NAMALWA (cell line): ENCODE data around the gene PROS1.
"Not testable (repeated sequence)": the region's sequence is repeated elsewhere in the genome, so short reads cannot be mapped to it uniquely, and the experiment has no call there.

Source experiments
- DNase-seq: peaks from one replicate; pipeline ENCODE4 v3.0.0-alpha.2; 2015; ENCODE audit warnings: low spot score

PROS1 gene

DNA sequence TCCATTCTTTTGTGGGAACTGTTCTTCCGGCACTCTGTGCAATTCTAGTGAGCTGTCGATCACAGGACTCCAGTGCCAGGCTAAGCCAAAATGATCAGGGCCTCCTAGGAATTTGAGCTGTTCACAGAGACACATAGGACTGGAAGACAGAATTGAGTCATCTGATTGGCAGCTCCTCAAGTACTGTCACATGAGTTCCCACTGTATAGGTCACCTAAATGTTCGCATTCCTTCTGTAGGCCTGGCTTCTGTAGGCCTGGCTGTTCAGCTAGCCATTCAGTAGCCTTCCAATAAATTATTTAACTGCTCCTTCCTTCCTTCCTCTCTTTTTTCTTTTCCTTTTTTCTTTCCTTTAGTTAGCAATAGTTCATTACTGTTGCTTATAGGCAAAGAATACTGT, 4.3 kb downstream of the PROS1 start:
- DNase-seq: no peak

DNA sequence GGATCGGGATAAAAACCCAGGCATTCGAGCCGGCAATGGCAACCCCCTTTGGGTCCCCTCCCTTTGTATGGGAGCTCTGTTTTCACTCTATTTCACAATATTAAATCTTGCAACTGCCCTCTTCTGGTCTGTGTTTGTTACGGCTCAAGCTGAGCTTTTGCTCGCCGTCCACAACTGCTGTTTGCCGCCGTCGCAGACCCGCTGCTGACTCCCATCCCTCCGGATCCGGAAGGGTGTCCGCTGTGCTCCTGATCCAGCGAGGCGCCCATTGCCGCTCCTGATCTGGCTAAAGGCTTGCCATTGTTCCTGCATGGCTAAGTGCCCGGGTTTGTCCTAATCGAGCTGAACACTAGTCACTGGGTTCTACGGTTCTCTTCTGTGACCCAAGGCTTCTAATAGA, 8.6 kb downstream of the PROS1 start:
- not testable (repeated sequence) for DNase-seq

DNA sequence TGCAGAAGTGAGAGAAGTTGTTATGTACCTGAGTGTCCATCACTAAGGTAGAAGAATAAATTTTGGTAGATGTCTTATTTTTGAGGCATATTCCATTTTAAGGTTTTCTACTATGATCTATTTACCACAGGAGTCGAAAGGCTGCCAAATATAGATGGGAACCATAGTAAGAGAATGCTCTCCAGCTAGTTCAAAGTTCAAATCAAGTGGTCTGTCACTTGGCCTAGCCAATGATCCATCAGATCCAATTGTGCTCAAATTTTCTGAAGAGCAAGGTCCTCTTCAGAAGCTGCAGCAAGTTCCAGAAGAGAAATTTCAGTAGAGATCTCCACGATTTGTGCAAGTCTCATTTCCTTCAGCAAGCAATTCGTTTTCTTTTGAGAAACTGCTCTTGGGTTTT, 10.9 kb downstream of the PROS1 start:
- DNase-seq: no peak

DNA sequence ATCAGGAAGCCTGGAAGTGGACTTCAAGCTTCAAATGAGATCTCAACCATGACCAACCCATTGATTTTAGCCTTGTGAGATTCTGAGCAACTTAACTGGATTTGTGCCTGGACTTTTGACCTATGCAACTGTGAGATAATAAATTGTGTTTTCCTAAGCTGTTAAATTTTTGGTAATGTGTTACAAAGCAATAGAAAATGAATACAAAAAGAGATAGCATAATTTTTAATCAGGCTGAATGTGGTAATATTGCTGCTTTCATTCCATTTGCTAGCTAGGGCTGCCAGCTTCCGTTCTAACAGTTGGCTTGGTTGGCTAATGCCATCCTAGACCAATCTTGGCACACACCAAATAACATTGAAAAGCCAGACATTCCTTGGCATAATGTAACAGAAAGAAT, 12.2 kb downstream of the PROS1 start:
- DNase-seq: no peak

DNA sequence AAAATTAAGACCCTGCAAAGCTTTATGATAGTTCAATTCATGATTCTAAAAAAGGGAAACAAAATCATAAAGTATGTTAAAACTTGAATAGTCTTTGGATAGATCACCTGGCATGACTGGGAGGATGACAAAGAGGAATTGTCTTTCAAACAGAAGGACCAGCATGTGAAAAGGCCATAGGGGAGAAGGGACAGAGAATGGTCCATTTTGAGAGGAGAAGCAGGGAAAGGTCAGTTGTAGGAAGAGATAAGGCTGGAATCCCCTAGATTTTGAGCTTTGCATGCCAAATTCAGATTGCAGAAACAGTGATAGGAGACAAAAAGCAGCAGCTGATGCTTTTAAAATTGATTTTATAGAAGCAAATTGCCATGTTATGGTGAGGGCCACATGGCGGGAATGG, 12.7 kb downstream of the PROS1 start:
- DNase-seq: no peak

DNA sequence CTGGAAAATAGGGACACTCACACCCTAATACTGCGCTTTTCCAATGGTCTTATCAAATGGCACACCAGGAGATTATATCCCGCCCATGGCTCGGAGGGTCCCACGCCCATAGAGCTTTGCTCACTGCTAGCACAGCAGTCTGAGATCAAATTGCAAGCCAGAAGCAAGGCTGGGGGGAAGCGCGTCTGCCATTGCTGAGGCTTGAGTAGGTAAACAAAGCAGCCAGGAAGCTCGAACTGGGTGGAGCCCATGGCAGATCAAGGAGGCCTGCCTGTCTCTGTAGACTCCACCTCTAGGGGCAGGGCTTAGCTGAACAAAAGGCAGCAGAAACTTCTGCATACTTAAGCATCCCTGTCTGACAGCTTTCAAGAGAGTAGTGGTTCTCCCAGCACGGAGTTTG, 23.7 kb downstream of the PROS1 start:
- not testable (repeated sequence) for DNase-seq

DNA sequence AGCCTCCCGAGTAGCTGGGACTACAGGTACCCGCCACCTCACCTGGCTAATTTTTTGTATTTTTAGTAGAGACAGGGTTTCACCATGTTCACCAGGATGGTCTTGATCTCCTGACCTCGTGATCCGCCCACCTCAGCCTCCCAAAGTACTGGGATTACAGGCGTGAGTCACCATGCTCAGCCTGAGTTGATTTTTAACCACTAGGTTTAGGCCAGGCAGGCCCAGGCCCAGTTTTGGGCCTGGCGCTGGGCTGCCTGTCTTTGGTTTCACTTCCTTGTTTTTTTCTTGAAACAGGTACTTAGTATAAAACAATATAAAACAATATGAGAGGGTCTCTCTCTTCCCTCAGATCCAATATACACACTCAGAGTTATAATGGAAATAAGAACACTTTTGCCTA, 36.2 kb downstream of the PROS1 start:
- not testable (repeated sequence) for DNase-seq

DNA sequence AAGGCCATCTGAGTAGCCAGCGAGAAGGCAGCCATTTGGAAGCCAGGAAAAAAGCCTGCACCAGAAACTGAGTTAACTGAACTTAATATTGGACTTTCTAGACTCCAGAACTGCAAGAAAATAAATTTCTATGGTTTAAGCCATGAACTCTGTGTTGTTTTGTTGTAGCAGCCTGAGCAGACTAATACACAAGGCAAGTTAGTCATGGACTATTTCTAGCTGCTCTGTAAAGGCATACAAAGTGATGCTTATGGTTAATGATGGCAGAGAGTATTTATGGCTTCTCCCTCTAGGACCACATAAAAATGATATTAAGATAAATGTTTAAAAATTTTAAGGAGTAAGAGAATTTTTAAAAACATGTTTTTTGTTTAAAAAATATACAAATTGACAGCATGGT, 37.1 kb downstream of the PROS1 start:
- DNase-seq: no peak

DNA sequence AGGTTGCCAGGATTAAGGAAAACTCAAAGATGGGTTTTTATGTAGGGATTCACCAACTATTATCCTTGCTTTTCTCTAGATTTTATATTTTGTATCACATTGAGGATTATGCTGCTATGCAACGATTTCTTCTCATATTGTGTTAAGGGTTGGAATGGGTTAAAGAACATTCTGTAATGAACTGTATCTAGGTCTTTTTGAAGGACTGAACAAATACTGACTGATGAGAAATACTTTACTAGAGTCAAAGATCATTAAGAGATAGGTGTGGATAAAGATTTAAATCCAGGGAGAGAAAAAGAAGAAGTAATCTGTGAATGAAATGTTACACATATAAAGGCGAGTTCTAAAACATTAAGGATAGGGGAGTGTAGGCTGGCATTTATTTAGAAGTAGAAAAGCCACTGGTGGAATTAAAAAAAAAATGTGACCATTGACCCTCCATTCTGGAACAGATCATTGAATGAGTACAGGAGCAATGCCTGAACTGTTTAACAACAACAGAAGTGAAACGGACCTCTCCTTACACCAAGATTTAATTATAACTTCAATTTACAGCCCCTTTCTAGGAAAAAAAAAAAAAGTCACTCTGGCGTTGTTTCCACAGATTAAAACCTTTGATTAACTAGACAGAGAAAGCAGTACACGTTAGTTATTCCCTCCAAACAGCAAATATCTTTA, 39.2 kb downstream of the PROS1 start:
- DNase-seq: no peak

DNA sequence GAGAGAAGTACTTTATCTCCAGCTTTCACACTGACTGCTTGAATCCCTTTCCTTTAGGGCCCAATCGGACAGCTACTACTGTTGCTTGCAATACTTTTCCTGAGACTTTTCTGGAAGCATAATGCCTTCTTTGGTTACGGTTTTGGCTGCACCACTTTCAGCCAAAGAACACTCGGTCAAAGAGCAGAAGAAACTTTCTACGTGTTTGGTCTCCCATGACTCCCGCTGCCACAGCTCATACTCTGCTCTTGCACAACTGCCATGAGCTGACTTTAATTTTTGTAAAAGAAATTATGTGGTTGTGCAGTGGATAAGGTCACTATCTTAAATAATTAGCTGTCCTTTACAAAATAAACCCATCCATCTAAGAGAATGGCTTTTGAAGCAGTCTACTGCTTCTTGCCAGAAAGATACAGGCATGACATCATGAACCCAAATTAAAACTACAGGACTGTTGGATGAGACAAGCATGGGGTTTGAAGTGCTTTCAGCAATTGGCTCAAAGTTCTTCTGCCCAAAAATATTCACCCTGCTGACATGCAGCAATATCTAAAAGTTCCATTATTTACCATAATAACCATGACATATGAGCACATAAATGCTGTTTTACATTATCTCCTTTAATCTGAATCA, 42.0 kb downstream of the PROS1 start:
- DNase-seq: no peak

DNA sequence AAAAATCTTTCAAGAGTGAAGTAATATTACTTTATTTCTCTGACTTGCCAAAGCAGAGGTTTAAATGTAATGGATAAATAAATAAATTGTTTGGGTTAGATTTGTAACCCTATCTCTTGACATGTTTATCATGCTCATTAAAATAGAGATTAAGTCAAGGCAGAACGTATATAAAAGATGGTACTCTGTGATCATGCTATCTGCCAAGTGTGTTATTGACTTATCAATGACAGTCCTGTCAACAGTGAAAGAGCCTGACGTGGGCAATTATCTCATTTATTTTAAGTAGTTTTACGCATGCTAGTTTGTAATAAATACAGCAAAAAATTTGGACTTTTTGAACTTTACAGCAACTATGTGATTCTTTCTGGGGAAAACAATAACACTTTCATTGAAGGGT, 43.7 kb downstream of the PROS1 start:
- no peak for DNase-seq

DNA sequence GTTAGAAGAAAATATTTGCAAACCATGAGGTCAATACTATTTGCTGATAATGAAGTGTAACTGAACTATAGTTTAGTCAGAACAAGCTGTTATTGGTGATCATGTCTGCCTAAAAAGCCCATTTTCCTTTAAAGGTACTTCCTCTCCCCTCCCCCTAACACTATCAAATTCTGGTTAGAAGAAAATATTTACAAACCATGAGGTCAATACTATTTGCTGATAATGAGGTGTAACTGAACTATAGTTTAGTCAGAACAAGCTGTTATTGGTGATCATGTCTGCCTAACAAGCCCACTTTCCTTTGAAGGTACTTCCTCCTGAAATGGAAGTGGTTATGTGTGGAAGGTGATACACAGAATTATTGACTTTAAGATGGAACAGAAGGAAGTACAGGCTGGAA, 46.9 kb downstream of the PROS1 start:
- no peak for DNase-seq

DNA sequence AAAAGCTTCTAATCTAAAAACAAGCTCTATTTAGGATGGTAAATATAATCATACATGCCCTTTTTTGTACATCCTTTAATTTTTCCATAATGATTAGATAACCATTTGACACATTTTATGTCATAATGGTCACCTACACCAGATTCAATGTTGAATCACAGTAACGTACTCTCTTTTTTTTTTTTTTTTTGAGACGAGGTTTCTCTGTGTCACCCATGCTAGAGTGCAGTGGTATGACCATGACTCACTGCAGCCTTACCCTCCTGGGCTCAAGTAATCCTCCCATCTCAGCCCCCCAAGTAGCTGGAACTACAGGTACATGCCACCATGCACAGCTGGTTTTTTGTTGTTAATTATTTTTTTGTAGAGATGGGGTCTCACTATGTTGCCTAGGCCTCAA, 49.2 kb downstream of the PROS1 start:
- DNase-seq: no peak

DNA sequence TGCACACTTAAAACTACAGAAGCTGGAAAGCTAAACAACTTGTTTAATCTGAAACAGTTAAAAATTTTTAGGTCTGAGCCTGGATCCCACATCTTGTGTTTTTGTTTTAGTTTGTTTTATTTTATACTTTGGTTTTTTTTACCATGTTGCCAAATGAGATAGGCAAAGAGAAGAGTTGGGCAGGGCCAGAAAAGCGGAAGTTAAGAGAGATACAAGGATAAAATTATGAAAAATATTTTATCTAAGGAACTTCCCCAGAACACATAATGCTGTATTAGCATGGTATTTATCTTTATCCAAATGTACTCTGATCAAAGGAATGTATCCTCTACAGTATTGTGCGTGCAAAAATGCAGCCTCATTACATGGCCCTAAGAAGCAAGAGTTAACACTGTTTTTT, 50.7 kb downstream of the PROS1 start:
- no peak for DNase-seq

DNA sequence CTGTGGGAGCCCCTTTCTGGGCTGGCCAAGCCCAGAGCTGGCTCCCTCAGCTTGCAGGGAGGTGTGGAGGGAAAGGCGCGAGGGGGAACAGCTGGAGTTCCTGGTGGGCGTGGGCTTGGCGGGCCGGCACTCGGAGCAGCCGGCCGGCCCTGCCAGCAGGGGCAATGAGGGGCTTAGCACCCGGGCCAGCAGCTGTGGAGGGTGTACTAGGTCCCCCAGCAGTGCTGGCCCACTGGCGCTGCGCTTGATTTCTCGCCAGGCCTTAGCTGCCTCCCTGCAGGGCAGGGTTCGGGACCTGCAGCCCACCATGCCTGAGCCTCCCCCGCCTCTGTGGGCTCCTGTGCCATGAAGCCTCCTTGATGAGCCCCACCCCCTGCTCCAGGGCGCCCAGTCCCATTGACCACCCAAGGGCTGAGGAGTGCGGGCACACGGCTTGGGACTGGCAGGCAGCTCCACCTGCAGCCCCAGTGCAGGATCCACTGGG, 56.1 kb downstream of the PROS1 start:
- DNase-seq: not testable (repeated sequence)

DNA sequence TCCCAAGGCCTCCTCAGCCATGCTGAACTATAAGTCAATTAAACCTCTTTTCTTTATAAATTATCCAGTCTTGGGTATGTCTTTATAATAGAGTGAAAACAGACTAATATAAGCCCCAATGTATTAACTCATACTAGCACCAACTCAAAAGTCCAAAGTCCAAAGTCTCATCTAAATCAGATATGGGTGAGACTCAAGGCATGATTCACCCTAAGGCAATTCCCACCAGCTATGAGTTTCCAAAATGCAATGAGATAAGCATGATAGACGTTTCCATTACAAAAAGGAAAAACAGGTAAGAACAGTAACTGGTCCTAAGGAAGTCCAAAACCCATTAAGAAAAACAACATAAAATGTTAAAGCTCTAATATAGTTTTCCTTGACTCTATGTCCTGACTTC, 60.1 kb downstream of the PROS1 start:
- not testable (repeated sequence) for DNase-seq

DNA sequence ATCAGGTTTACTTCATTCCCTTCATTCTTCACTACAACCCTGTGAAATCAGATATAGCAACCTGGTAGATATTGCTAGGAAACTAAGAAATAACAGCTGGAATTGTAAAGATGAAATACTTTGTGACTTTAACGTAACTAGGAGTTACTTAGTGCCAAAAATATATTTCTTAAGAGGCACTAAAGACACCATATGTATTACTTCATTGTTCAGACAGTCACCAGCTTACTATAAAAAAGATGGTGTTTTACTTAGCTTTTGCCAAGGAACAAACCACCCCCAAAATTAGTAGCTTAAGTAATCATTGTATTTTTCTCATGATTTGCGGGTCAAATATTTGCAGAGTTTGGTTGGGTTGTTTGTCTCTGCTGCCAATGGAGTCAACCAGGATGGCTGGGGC, 62.5 kb downstream of the PROS1 start:
- DNase-seq: no peak

DNA sequence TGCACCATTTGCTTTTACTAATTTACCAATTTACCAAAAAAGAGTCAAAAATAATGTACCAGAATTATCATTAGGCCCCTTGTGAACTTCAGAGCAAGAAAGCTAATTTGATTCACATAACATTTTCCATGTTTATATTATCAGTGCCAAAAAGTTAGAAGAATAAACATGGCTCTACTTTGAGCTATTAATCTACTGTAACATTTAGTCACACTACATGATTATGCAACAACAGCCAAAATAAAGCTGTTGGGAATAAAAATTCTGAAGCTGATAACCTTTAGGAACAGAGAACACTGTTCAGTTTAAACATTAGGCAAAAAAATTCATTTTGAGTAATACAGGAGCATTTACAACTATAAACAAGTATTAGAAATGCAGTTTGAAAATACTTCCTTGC, 63.6 kb downstream of the PROS1 start:
- no peak for DNase-seq

DNA sequence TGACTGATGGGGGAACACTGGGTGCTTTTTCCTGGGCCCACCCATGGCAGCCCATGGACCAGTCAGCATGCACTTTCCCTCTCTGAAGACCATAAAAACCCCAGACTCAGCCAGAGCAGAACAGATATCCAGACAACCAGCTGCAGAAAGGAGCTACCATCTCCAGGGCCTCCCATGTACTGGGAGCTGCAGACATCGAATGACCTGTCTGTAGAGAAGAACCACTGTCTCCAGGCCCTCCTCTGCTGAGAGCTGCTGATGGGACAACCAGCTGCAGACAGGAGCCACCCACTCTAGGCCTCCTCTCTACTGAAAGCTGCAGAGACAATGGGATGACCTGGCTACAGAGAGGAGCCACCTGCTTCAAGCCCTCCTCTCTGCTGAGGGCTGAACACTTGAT, 66.6 kb downstream of the PROS1 start:
- DNase-seq: no peak

DNA sequence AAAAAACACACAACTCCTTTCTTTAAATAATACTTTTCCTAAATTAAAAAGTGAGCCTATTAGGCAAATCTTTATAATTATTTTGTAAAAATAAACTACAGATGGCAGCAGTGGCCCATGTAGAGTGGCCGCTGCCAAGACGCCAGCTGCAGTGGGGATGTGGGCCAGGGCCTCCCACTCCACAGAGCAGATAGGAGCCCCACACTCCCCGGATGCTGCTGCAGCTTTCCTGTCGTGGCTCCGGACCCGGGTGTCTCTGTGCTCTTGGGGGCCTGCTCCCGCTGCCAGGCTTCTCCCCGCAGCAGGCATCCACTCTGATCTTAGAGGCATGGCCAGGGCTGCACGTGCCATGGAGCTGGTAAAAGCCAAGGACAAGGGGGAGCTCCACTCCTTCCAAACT, 67.5 kb downstream of the PROS1 start:
- no peak for DNase-seq

DNA sequence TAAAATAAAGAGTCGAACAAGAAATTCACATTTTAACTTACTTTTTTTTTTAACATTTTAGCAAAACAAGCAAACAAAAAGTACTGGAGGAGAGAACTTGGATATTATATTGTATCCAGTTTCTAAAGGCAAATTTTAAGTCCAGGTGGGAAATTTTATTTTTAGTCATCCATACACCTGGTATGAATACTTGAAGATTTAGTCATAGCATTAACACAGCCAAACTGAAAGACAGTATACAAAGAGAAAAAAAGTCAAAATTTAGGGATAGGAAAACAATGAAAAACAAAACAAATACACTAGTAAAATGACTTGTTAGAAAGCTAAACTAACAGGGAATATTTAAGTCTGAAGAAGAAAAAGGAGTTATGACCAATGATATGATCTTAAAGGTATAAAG, 69.1 kb downstream of the PROS1 start:
- DNase-seq: no peak

DNA sequence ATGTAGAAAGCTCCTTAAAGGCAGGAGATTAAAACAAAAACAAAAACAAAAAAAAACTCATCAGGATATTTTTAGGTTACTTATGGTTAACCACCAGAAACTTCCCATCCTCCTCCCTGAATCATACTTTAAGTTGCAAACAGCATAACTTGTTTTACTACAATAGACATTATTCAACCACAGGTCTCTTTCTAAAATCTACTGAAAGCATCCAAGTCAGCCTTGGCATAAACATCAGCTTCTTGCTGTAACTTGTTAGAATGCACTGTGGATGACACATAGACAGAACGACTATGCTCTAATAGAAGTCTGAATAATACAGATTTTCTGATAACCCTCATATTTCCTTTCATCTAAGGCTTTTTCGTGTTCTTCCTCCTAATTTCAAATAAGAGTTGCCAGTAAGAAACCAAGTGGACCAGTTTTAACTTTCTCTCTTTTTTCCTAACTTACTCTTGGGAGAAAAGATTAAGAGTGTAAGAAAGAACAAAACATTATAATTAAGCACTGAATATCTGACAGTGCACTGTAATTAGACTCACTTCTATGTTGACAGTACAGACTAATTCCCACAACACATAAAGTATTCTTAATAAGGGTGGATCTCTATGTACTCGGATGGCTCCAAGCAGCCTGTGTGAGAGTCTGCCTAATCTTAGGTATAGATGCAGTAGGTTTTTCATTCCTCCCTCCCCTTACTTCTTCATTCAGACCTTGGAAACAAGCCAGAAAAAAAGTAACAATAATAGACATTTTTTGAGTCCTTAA, 95.3 kb downstream of the PROS1 start:
- not testable (repeated sequence) for DNase-seq

DNA sequence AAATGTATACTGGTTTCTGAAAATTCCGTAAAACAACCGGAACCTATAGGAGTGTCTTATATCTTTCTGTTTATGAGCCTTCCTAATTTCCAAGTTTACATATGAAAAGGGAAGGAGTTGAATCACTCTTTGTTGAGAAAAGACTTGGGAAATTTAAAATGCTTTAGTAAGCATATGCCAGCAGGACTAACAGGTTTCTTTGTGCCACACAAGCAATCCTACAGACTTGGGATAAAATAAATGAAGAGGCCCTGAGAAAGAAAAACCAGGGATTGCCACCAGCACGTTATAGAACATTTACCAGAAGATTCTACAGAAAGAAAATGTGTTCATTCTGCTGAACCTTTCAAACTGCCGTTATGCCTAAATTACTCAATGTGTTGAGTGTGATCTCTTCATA, 96.3 kb downstream of the PROS1 start:
- not testable (repeated sequence) for DNase-seq
